HepG2 (cell line): ENCODE data around the gene JPH3. TPM values are rescaled to one million over a fixed set of nuclear protein-coding genes. Genes with fewer than 3 reads are reported as not detected.

Experiments used
- ATAC-seq: fragments of 200-7000 bp; cut with Tn5 transposase; 3 replicates; pipeline ENCODE4 v1.9.1; 2020; ENCODE audit warnings: mild to moderate bottlenecking, moderate library complexity
- BruUV-seq: library from RNA; stranded (reverse); fragments of 400-500 nt; replicated peaks from 2 replicates; lab custom pipeline; 2021; lab: Mats Ljungman, UMichigan
- CTCF ChIA-PET: fragments of 300-600 bp; formaldehyde crosslinking; extraction: SDS; loops from one replicate; lab custom pipeline; 2021; ENCODE audit warnings: low total read pairs, inconsistent platforms, low intra/inter-chr PET ratio; lab: Yijun Ruan, JAX
- POLR2A ChIA-PET: fragments of 350-600 bp; sonication (Branson Sonifier 250); formaldehyde crosslinking; loops from one replicate; lab custom pipeline; 2020; ENCODE audit warnings: antibody characterized with exemption, inconsistent platforms; lab: Yijun Ruan, JAX
- DNase-seq: peaks from one replicate; pipeline ENCODE4 v3.0.0-alpha.2; 2015; ENCODE audit warnings: low spot score
- FAIRE-seq: peaks from 3 replicates; lab custom pipeline; 2011; peaks lifted over from hg19 to GRCh38; lab: Jason Lieb, UNC
- H2AFZ ChIP-seq: one replicate; pipeline ENCODE4 v1.6.1; 2011; ENCODE audit warnings: low read length, inconsistent platforms
- H3K27ac ChIP-seq: fragments of 300-600 bp; 3 replicates; pipeline ENCODE4 v1.8.0; 2011; ENCODE audit warnings: mixed run types, mild to moderate bottlenecking, mixed read lengths, low read length, inconsistent platforms; ENCODE audit not compliant: insufficient read depth; ENCODE audit errors: extremely low read length
- H3K27me3 ChIP-seq, 2 experiments: fragments of 200-600 bp in 1 of 2; 2 replicates in 1 of 2; 3 replicates in 1 of 2; pipeline versions ENCODE4 v1.6.0 to v1.8.0; 2011; ENCODE audit warnings: low read length in 2 of 2, mild to moderate bottlenecking in 2 of 2, moderate library complexity in 2 of 2, inconsistent platforms in 1 of 2; ENCODE audit not compliant: insufficient read depth in 2 of 2, control insufficient read depth in 1 of 2
- H3K36me3 ChIP-seq, 2 experiments: fragments of 200-600 bp in 1 of 2; replicated peaks in 1 of 2; 2 replicates in 1 of 2; 3 replicates in 1 of 2; pipeline versions ENCODE4 v1.5.1 to v1.8.0; 2011; ENCODE audit warnings: low read length in 2 of 2, inconsistent platforms in 1 of 2; ENCODE audit not compliant: insufficient read depth in 2 of 2, control insufficient read depth in 1 of 2
- H3K4me1 ChIP-seq: 2 replicates; pipeline ENCODE4 v1.5.1; 2012; ENCODE audit warnings: low read length, inconsistent platforms; ENCODE audit not compliant: insufficient read depth
- H3K4me2 ChIP-seq: 2 replicates; pipeline ENCODE4 v1.6.0; 2011; ENCODE audit warnings: low read depth, low read length, inconsistent platforms
- H3K4me3 ChIP-seq, 3 experiments: fragments of 200-600 bp in 1 of 3; sonication (generic), shearing (Covaris generic) in 1 of 3; replicated peaks in 1 of 3; 2 replicates each; pipeline ENCODE4 v1.5.1; 2011 to 2016; ENCODE audit warnings: low read length in 3 of 3, inconsistent platforms in 2 of 3, low read depth in 2 of 3, mild to moderate bottlenecking in 2 of 3, control low read depth in 1 of 3, mixed read lengths in 1 of 3; ENCODE audit not compliant: insufficient read depth in 1 of 3
- H3K79me2 ChIP-seq: one replicate; pipeline ENCODE4 v1.6.1; 2011; ENCODE audit warnings: low read length, inconsistent platforms; ENCODE audit not compliant: insufficient read depth
- H3K9ac ChIP-seq: 2 replicates; pipeline ENCODE4 v1.6.0; 2011; ENCODE audit warnings: mild to moderate bottlenecking, low read depth, low read length, inconsistent platforms; ENCODE audit not compliant: insufficient read depth
- H3K9me3 ChIP-seq: 2 replicates; pipeline ENCODE4 v1.5.1; 2012; ENCODE audit warnings: mild to moderate bottlenecking, low read length
- H4K20me1 ChIP-seq: 2 replicates; pipeline ENCODE4 v1.6.0; 2011; ENCODE audit warnings: inconsistent platforms, mild to moderate bottlenecking, low read length, moderate library complexity; ENCODE audit not compliant: insufficient read depth
- CTCF ChIP-seq: sonication (generic); formaldehyde crosslinking; IDR thresholded peaks from 2 replicates; pipeline ENCODE4 v1.5.0; 2020; ENCODE audit warnings: mild to moderate bottlenecking, missing genetic modification reagents, moderate library complexity
- SMAD1 ChIP-seq: sonication (generic); formaldehyde crosslinking; IDR thresholded peaks from 2 replicates; pipeline ENCODE4 v1.4.0; 2020; ENCODE audit warnings: missing genetic modification reagents, low read depth, mild to moderate bottlenecking, borderline replicate concordance
- ZNF20 ChIP-seq: sonication (generic); formaldehyde crosslinking; IDR thresholded peaks from 2 replicates; pipeline ENCODE4 v1.4.0; 2020; ENCODE audit warnings: mild to moderate bottlenecking, moderate library complexity, missing genetic modification reagents
- ZNF724P ChIP-seq: sonication (generic); formaldehyde crosslinking; IDR thresholded peaks from 2 replicates; pipeline ENCODE4 v1.8.0; 2022; ENCODE audit warnings: missing genetic modification reagents, borderline replicate concordance
- WGBS: methylation state at CpG from one replicate; pipeline ENCODE4 v1.1.6; 2017; ENCODE audit warnings: low lambda C conversion rate; 5-methylcytosine and 5-hydroxymethylcytosine counted together
- in situ Hi-C: cut with HindIII; loops from 2 replicates; pipeline ENCODE4 v1.10.0; 2017; ENCODE audit warnings: low pct_unique_long_range_greater_than_20kb; ENCODE audit not compliant: extremely low pct_ligation_motif_present
- intact Hi-C: fragments of 100-400 bp; cut with micrococcal nuclease; formaldehyde crosslinking; loops from one replicate; pipeline ENCODE4 v1.10.0; 2022; ENCODE audit not compliant: unreplicated experiment
- polyA plus RNA-seq, 8 experiments: library from polyadenylated mRNA; depleted of rRNA in 3 of 8; stranded (reverse) in 7 of 8; unstranded in 1 of 8; fragments of >200 nt; fragmentation: Illumina TruSeq in 4 of 8; extraction: Trizol in 4 of 8; gene quantifications; 2 replicates each; pipeline versions ENCODE4 v1.2.1 to v1.2.3, GENCODE V29; 2011 to 2016; ENCODE audit warnings: low read depth in 4 of 8, missing spikeins in 1 of 8, mixed read lengths in 1 of 8; ENCODE audit not compliant: insufficient read depth in 1 of 8
- total RNA-seq, 5 experiments: library from RNA; depleted of rRNA; stranded (reverse); fragments of >200 nt; fragmentation: Illumina TruSeq; extraction: Trizol; gene quantifications; 2 replicates each; pipeline ENCODE4 v1.2.3, GENCODE V29; 2016; ENCODE audit warnings: low read depth in 1 of 5
- TF ChIP-seq, protein P1 (sequence below), 2 experiments: sonication (generic) in 1 of 2; formaldehyde crosslinking in 1 of 2; IDR thresholded peaks; 2 replicates each; pipeline versions ENCODE4 v1.6.1 to v1.9.0; 2014 to 2022; ENCODE audit warnings: antibody characterized with exemption in 1 of 2, borderline replicate concordance in 1 of 2, inconsistent platforms in 1 of 2, low read depth in 1 of 2, missing genetic modification reagents in 1 of 2
- TF ChIP-seq, protein P2 (sequence below): fragments of 450-650 bp; IDR thresholded peaks from 2 replicates; pipeline ENCODE4 v1.6.1; 2017; ENCODE audit warnings: mild to moderate bottlenecking

JPH3 gene
- total and polyA plus RNA-seq, 2 of the 13 experiments (the other 11 are each of a cell fraction or from before 2014, with no cell fraction given) = not detected

- TF ChIP-seq CTCF (CRISPR knock-in tag) = no peak
- no peak for TF ChIP-seq SMAD1 (CRISPR knock-in tag)
Observed at GRCh38 chr16:87728026-87728425, 125.7 kb downstream of the JPH3 start (continued).

GRCh38 chr16:87729266-87729954 lies 127.1 kb downstream of the JPH3 start:
- H3K9ac ChIP-seq = no peak overlapping the region
- in situ Hi-C loops = no loop called here
- TF ChIP-seq ZNF724P (CRISPR knock-in tag) = no peak
- TF ChIP-seq, protein P1, sequence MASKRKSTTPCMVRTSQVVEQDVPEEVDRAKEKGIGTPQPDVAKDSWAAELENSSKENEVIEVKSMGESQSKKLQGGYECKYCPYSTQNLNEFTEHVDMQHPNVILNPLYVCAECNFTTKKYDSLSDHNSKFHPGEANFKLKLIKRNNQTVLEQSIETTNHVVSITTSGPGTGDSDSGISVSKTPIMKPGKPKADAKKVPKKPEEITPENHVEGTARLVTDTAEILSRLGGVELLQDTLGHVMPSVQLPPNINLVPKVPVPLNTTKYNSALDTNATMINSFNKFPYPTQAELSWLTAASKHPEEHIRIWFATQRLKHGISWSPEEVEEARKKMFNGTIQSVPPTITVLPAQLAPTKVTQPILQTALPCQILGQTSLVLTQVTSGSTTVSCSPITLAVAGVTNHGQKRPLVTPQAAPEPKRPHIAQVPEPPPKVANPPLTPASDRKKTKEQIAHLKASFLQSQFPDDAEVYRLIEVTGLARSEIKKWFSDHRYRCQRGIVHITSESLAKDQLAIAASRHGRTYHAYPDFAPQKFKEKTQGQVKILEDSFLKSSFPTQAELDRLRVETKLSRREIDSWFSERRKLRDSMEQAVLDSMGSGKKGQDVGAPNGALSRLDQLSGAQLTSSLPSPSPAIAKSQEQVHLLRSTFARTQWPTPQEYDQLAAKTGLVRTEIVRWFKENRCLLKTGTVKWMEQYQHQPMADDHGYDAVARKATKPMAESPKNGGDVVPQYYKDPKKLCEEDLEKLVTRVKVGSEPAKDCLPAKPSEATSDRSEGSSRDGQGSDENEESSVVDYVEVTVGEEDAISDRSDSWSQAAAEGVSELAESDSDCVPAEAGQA (IDR thresholded peaks at IDR 0.05; ENCODE audit: low read depth) = no peak
- TF ChIP-seq, protein P1 (CRISPR knock-in tag; IDR thresholded peaks at IDR 0.05; ENCODE audit: borderline replicate concordance) = no peak
- TF ChIP-seq ZNF20 (CRISPR knock-in tag) = no peak
- TF ChIP-seq, protein P2, sequence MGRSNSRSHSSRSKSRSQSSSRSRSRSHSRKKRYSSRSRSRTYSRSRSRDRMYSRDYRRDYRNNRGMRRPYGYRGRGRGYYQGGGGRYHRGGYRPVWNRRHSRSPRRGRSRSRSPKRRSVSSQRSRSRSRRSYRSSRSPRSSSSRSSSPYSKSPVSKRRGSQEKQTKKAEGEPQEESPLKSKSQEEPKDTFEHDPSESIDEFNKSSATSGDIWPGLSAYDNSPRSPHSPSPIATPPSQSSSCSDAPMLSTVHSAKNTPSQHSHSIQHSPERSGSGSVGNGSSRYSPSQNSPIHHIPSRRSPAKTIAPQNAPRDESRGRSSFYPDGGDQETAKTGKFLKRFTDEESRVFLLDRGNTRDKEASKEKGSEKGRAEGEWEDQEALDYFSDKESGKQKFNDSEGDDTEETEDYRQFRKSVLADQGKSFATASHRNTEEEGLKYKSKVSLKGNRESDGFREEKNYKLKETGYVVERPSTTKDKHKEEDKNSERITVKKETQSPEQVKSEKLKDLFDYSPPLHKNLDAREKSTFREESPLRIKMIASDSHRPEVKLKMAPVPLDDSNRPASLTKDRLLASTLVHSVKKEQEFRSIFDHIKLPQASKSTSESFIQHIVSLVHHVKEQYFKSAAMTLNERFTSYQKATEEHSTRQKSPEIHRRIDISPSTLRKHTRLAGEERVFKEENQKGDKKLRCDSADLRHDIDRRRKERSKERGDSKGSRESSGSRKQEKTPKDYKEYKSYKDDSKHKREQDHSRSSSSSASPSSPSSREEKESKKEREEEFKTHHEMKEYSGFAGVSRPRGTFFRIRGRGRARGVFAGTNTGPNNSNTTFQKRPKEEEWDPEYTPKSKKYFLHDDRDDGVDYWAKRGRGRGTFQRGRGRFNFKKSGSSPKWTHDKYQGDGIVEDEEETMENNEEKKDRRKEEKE = no peak

More at GRCh38 chr16:87729266-87729954, 127.1 kb downstream of the JPH3 start:
- ATAC-seq = no peak
- Histone ChIP-seq H3K4me3 (no peak overlapping the region), H3K36me3 (peaks cover 32 to 55% of the 10 kb centered on the region in 2 experiments), H3K4me2 (no peak overlapping the region), H3K79me2 (peaks cover 4% of the 10 kb centered on the region), H2AFZ (no peak overlapping the region), H3K27me3 (no peaks in the 10 kb centered on the region), H3K9me3 (no peaks in the 10 kb centered on the region), H3K27ac (no peak overlapping the region), H4K20me1 (no peaks in the 10 kb centered on the region), H3K4me1 (no peaks in the 10 kb centered on the region)
- no peak for FAIRE-seq
- DNase-seq = no peak
- intact Hi-C loops = no loop called here
- BruUV-seq = no TSS peak
- 93% methylated on average over 17 of the region's 17 CpGs for WGBS
- POLR2A ChIA-PET = no interaction called here
- CTCF ChIA-PET = no interaction called here
